Globus pallidus (tissue), 1 donor: ENCODE measurements around the gene NNMT.

Experiments
- DNase-seq: peaks from one replicate; pipeline ENCODE4 v3.0.0-alpha.2; 2015; ENCODE audit warnings: low spot score

Gene NNMT

GRCh38 chr11:114295676-114296604 lies at the start of gene NNMT:
TSS of gene NNMT (plus strand) at chr11:114296399. CDS start at chr11:114296557, 158 bp downstream.
- no peak for DNase-seq

GRCh38 chr11:114247070-114247789 lies 49.0 kb upstream of the NNMT start:
- no peak for DNase-seq

- no peak for DNase-seq
These were observed 46.0 kb upstream of the NNMT start for GRCh38 chr11:114250180-114250579.

GRCh38 chr11:114250993-114251814 lies 45.0 kb upstream of the NNMT start:
- DNase-seq: no peak

- no peak for DNase-seq
These were observed 44.3 kb upstream of the NNMT start for GRCh38 chr11:114251815-114252337.

GRCh38 chr11:114252767-114253166 lies 43.4 kb upstream of the NNMT start:
- DNase-seq: no peak

- DNase-seq: no peak
These were observed 42.4 kb upstream of the NNMT start for GRCh38 chr11:114253771-114254170.

GRCh38 chr11:114254571-114255146 lies 41.5 kb upstream of the NNMT start:
- DNase-seq: no peak

- DNase-seq: no peak
These were observed 40.9 kb upstream of the NNMT start for GRCh38 chr11:114255289-114255688.

- no peak for DNase-seq
These were observed 39.8 kb upstream of the NNMT start for GRCh38 chr11:114256176-114256966.

GRCh38 chr11:114256967-114257286 lies 39.3 kb upstream of the NNMT start:
- no peak for DNase-seq

- DNase-seq: peak; percentile 42
These were observed 38.3 kb upstream of the NNMT start for GRCh38 chr11:114257621-114258558.

- peak; percentile 13 for DNase-seq
These were observed 37.5 kb upstream of the NNMT start for GRCh38 chr11:114258696-114259095.

GRCh38 chr11:114259124-114259526 lies 37.1 kb upstream of the NNMT start:
- no peak for DNase-seq

- DNase-seq: no peak
These were observed 36.6 kb upstream of the NNMT start for GRCh38 chr11:114259551-114259983.

- no peak for DNase-seq
These were observed 36.1 kb upstream of the NNMT start for GRCh38 chr11:114260077-114260476.

- DNase-seq: no peak
These were observed 35.7 kb upstream of the NNMT start for GRCh38 chr11:114260483-114260882.

- DNase-seq: no peak
These were observed 34.4 kb upstream of the NNMT start for GRCh38 chr11:114261791-114262190.

GRCh38 chr11:114262681-114263512 lies 33.3 kb upstream of the NNMT start:
- DNase-seq: peak; percentile 50
